B cell (primary cell): ENCODE results near the gene NCAM1. TPM values are rescaled to one million over a fixed set of nuclear protein-coding genes. Genes with fewer than 3 reads are reported as not detected.

Source experiments
- ATAC-seq: fragments of 200-7000 bp; cut with Tn5 transposase; one replicate; pipeline ENCODE4 v1.10.0; 2021; ENCODE audit warnings: low read depth, mild to moderate bottlenecking, moderate number of reproducible peaks, moderate library complexity
- CTCF ChIA-PET: fragments of 350-600 bp; sonication (Branson Sonifier 250); formaldehyde crosslinking; loops from one replicate; lab custom pipeline; 2021; ENCODE audit warnings: antibody characterized with exemption, inconsistent platforms; lab: Charles Lee
- POLR2A ChIA-PET: fragments of 350-600 bp; sonication (Branson Sonifier 250); formaldehyde crosslinking; loops from one replicate; lab custom pipeline; 2021; ENCODE audit warnings: antibody characterized with exemption; lab: Charles Lee
- DNase-seq: peaks from one replicate; pipeline ENCODE4 v3.0.0; 2013
- H2AFZ ChIP-seq: 2 replicates; pipeline ENCODE4 v1.6.1; 2012; ENCODE audit warnings: mild to moderate bottlenecking, low read depth, low read length; ENCODE audit not compliant: insufficient read depth, poor library complexity, severe bottlenecking
- H3K27ac ChIP-seq, 2 donors: 1 replicate in 1 of 2; 2 replicates in 1 of 2; pipeline ENCODE4 v1.5.1; 2012 to 2013; ENCODE audit warnings: low read length in 2 of 2, mild to moderate bottlenecking in 2 of 2, moderate library complexity in 1 of 2
- H3K27me3 ChIP-seq, 4 experiments: fragments of 200-600 bp in 1 of 4; sonication (generic) in 1 of 4; replicated peaks in 1 of 4; 1 replicate in 2 of 4; 2 replicates in 2 of 4; pipeline versions ENCODE4 v1.6.1 to v1.7.0; 2013 to 2016; ENCODE audit warnings: low read length in 3 of 4, mild to moderate bottlenecking in 2 of 4, mixed read lengths in 1 of 4, moderate library complexity in 1 of 4; ENCODE audit not compliant: insufficient read depth in 4 of 4, control insufficient read depth in 3 of 4; ENCODE audit errors: control extremely low read depth in 1 of 4
- H3K36me3 ChIP-seq, 2 experiments: replicated peaks in 1 of 2; 1 replicate in 1 of 2; 2 replicates in 1 of 2; pipeline versions ENCODE4 v1.6.1 to v1.7.1; 2013; ENCODE audit warnings: low read length in 1 of 2; ENCODE audit not compliant: insufficient read depth in 2 of 2, control insufficient read depth in 1 of 2; ENCODE audit errors: control extremely low read depth in 1 of 2, extremely low read depth in 1 of 2
- H3K4me1 ChIP-seq, 2 donors: fragments of 200-600 bp in 1 of 2; sonication (generic) in 1 of 2; 1 replicate in 1 of 2; 2 replicates in 1 of 2; pipeline versions ENCODE4 v1.5.1 to v1.6.1; 2013 to 2017; ENCODE audit warnings: low read length in 2 of 2; ENCODE audit not compliant: control insufficient read depth in 2 of 2, insufficient read depth in 2 of 2
- H3K4me2 ChIP-seq: replicated peaks from 2 replicates; pipeline ENCODE3; 2012; ENCODE audit warnings: mild to moderate bottlenecking, low read depth, low read length; ENCODE audit not compliant: poor library complexity, severe bottlenecking
- H3K4me3 ChIP-seq, 5 experiments: fragments of 200-600 bp in 1 of 5; sonication (generic) in 1 of 5; 1 replicate in 3 of 5; 2 replicates in 2 of 5; pipeline versions ENCODE4 v1.5.1 to v1.7.0; 2011 to 2016; ENCODE audit warnings: low read length in 4 of 5, mild to moderate bottlenecking in 4 of 5, low read depth in 2 of 5, control low read depth in 1 of 5, moderate library complexity in 1 of 5; ENCODE audit not compliant: insufficient read depth in 1 of 5; ENCODE audit errors: control extremely low read depth in 1 of 5, extremely low read depth in 1 of 5
- H3K79me2 ChIP-seq: fragments of 200-600 bp; sonication (generic); one replicate; pipeline ENCODE4 v1.6.0; 2016; ENCODE audit warnings: low read length; ENCODE audit not compliant: control insufficient read depth, insufficient read depth
- H3K9ac ChIP-seq: fragments of 200-600 bp; sonication (generic); 2 replicates; pipeline ENCODE4 v1.6.1; 2017; ENCODE audit warnings: mild to moderate bottlenecking, low read length, moderate library complexity
- H3K9me3 ChIP-seq, 3 donors: one replicate each; pipeline versions ENCODE4 v1.6.1 to v1.7.1; 2013; ENCODE audit warnings: low read length in 2 of 3; ENCODE audit not compliant: control insufficient read depth in 2 of 3, insufficient read depth in 1 of 3; ENCODE audit errors: control extremely low read depth in 1 of 3
- H4K20me1 ChIP-seq: 2 replicates; pipeline ENCODE4 v1.6.0; 2012; ENCODE audit warnings: mild to moderate bottlenecking, low read length; ENCODE audit not compliant: insufficient read depth, control insufficient read depth, poor library complexity, severe bottlenecking
- H3K27ac Mint-ChIP-seq: one replicate; pipeline ENCODE4 v1.8.0; 2021; ENCODE audit warnings: mixed read lengths
- H3K27me3 Mint-ChIP-seq: one replicate; pipeline ENCODE4 v1.8.0; 2021; ENCODE audit warnings: mixed read lengths
- H3K4me1 Mint-ChIP-seq: one replicate; pipeline ENCODE4 v1.8.0; 2021; ENCODE audit warnings: mixed read lengths
- H3K4me3 Mint-ChIP-seq: one replicate; pipeline ENCODE4 v1.8.0; 2021; ENCODE audit warnings: mixed read lengths
- H3K9me3 Mint-ChIP-seq: one replicate; pipeline ENCODE4 v1.8.0; 2022; ENCODE audit warnings: mixed read lengths; ENCODE audit not compliant: insufficient read depth
- EZH2 ChIP-seq: IDR thresholded peaks from 2 replicates; pipeline ENCODE4 v1.6.1; 2012; ENCODE audit warnings: borderline replicate concordance, low read depth, mild to moderate bottlenecking, moderate library complexity, low read length; ENCODE audit not compliant: insufficient read depth, poor library complexity, severe bottlenecking
- WGBS: methylation state at CpG from one replicate; pipeline ENCODE4 v1.1.5; 2013; ENCODE audit warnings: missing lambda C conversion rate; ENCODE audit not compliant: insufficient coverage; 5-methylcytosine and 5-hydroxymethylcytosine counted together
- intact Hi-C: fragments of 100-400 bp; cut with micrococcal nuclease; formaldehyde crosslinking; loops from one replicate; pipeline ENCODE4 v1.10.0; 2022
- polyA plus RNA-seq: library from polyadenylated mRNA; depleted of rRNA; stranded (reverse); fragments of >200 nt; gene quantifications from 2 replicates; pipeline ENCODE4 v1.2.3, GENCODE V29; 2012
- total RNA-seq, 2 donors: library from RNA; stranded (reverse); fragments of 120-200 nt in 1 of 2; gene quantifications; 1 replicate in 1 of 2; 2 replicates in 1 of 2; pipeline versions ENCODE4 v1.2.3 to v1.2.4, GENCODE V29; 2013 to 2022
- TF ChIP-seq, protein P1 (sequence below): fragments of 200-600 bp; IDR thresholded peaks from one replicate; pipeline ENCODE4 v1.8.0; 2022; ENCODE audit warnings: antibody characterized with exemption, mild to moderate bottlenecking

Gene NCAM1
- total and polyA plus RNA-seq, 2 donors (not counting 1 experiment from before 2014, with no cell fraction given) = 0.37 TPM; not detected in 1

GRCh38 chr11:113118104-113118503 lies 156.9 kb downstream of the NCAM1 start:
- no peak for DNase-seq
- H3K27me3 ChIP-seq = peaks cover 0 to 5% (median 0%) of the 10 kb centered on the region in 4 experiments
- no peaks in the 10 kb centered on the region for H4K20me1 ChIP-seq
- CTCF ChIA-PET = no interaction called here
- Mint-ChIP-seq H3K27me3 (peaks cover 9% of the 10 kb centered on the region), H3K27ac (no peak overlapping the region), H3K4me3 (no peak overlapping the region), H3K9me3 (no peaks in the 10 kb centered on the region), H3K4me1 (no peaks in the 10 kb centered on the region)
- H3K4me3 ChIP-seq = no peak overlapping the region
- H3K4me2 ChIP-seq = no peak overlapping the region
- WGBS = no CpG with 5 or more reads among the region's 1 CpG
- no peaks in the 10 kb centered on the region for H3K9me3 ChIP-seq
- intact Hi-C loops = no loop called here
- no peak for ATAC-seq
- H3K27ac ChIP-seq = no peak overlapping the region
- no peak overlapping the region for H2AFZ ChIP-seq
- TF ChIP-seq, protein P1, sequence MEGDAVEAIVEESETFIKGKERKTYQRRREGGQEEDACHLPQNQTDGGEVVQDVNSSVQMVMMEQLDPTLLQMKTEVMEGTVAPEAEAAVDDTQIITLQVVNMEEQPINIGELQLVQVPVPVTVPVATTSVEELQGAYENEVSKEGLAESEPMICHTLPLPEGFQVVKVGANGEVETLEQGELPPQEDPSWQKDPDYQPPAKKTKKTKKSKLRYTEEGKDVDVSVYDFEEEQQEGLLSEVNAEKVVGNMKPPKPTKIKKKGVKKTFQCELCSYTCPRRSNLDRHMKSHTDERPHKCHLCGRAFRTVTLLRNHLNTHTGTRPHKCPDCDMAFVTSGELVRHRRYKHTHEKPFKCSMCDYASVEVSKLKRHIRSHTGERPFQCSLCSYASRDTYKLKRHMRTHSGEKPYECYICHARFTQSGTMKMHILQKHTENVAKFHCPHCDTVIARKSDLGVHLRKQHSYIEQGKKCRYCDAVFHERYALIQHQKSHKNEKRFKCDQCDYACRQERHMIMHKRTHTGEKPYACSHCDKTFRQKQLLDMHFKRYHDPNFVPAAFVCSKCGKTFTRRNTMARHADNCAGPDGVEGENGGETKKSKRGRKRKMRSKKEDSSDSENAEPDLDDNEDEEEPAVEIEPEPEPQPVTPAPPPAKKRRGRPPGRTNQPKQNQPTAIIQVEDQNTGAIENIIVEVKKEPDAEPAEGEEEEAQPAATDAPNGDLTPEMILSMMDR = no peak
- TF ChIP-seq EZH2 = no peak
- H3K4me1 ChIP-seq = no peaks in the 10 kb centered on the region
- H3K9ac ChIP-seq = no peak overlapping the region
- no peaks in the 10 kb centered on the region for H3K36me3 ChIP-seq
- POLR2A ChIA-PET = no interaction called here
- H3K79me2 ChIP-seq = no peaks in the 10 kb centered on the region

- ChIA-PET POLR2A (no interaction called here), CTCF (no interaction called here)
- TF ChIP-seq, protein P1 = no peak
- no peak for TF ChIP-seq EZH2
- Mint-ChIP-seq H3K4me1 (no peaks in the 10 kb centered on the region), H3K27ac (no peak overlapping the region), H3K4me3 (no peak overlapping the region), H3K9me3 (no peaks in the 10 kb centered on the region), H3K27me3 (peaks cover 9% of the 10 kb centered on the region)
- intact Hi-C loops = no loop called here
- H3K4me1 ChIP-seq = no peaks in the 10 kb centered on the region
- DNase-seq (no peak), ATAC-seq (no peak)
- no peak overlapping the region for H3K4me3 ChIP-seq
- no peak overlapping the region for H3K27ac ChIP-seq
- H3K27me3 ChIP-seq = peaks cover 0 to 5% (median 0%) of the 10 kb centered on the region in 4 experiments
- no peaks in the 10 kb centered on the region for H3K36me3 ChIP-seq
- H3K4me2 ChIP-seq = no peak overlapping the region
- H4K20me1 ChIP-seq = no peaks in the 10 kb centered on the region
- H3K79me2 ChIP-seq = no peaks in the 10 kb centered on the region
- H2AFZ ChIP-seq = no peak overlapping the region
- 75% methylated on average over 3 of the region's 3 CpGs for WGBS
- no peak overlapping the region for H3K9ac ChIP-seq
- no peaks in the 10 kb centered on the region for H3K9me3 ChIP-seq
Measured at GRCh38 chr11:113119074-113119473, 157.9 kb downstream of the NCAM1 start.
